Loucy (cell line): ENCODE results near the gene CHST9.

Experiments used
- H2AFZ ChIP-seq: fragments of 200-600 bp; sonication (generic); 2 replicates; pipeline ENCODE4 v1.6.0; 2016; ENCODE audit warnings: antibody characterized with exemption, mild to moderate bottlenecking, low read length, moderate library complexity
- H3F3A ChIP-seq: fragments of 200-600 bp; 2 replicates; pipeline ENCODE4 v1.6.0; 2016; ENCODE audit warnings: antibody characterized with exemption, low read depth, mild to moderate bottlenecking
- H3K27me3 ChIP-seq: fragments of 200-600 bp; sonication (generic); 2 replicates; pipeline ENCODE4 v1.6.1; 2014; ENCODE audit warnings: low read length, mild to moderate bottlenecking; ENCODE audit not compliant: insufficient read depth, poor library complexity, severe bottlenecking
- H3K36me3 ChIP-seq: fragments of 200-600 bp; sonication (generic); 2 replicates; pipeline ENCODE4 v1.6.1; 2016; ENCODE audit warnings: low read length; ENCODE audit not compliant: insufficient read depth
- H3K4me1 ChIP-seq: fragments of 200-600 bp; sonication (generic); 2 replicates; pipeline ENCODE4 v1.5.1; 2014; ENCODE audit warnings: low read length, mild to moderate bottlenecking; ENCODE audit not compliant: insufficient read depth, poor library complexity, severe bottlenecking
- H3K4me2 ChIP-seq: fragments of 200-600 bp; sonication (generic); 2 replicates; pipeline ENCODE4 v1.6.0; 2014; ENCODE audit warnings: antibody characterized with exemption, low read length, low read depth, mild to moderate bottlenecking; ENCODE audit not compliant: poor library complexity, severe bottlenecking
- H3K4me3 ChIP-seq: fragments of 200-600 bp; sonication (generic); 2 replicates; pipeline ENCODE4 v1.5.1; 2014; ENCODE audit warnings: low read length, mild to moderate bottlenecking, mixed read lengths; ENCODE audit not compliant: poor library complexity, severe bottlenecking
- H3K79me2 ChIP-seq: fragments of 200-600 bp; sonication (generic); 2 replicates; pipeline ENCODE4 v1.6.1; 2014; ENCODE audit warnings: low read length; ENCODE audit not compliant: insufficient read depth
- H3K9ac ChIP-seq: fragments of 200-600 bp; sonication (generic); 2 replicates; pipeline ENCODE4 v1.6.0; 2014; ENCODE audit warnings: mild to moderate bottlenecking, low read depth, low read length, moderate library complexity; ENCODE audit not compliant: poor library complexity, severe bottlenecking
- H3K9me2 ChIP-seq: fragments of 200-600 bp; sonication (generic); replicated peaks from 2 replicates; pipeline ENCODE4 v1.6.1; 2016; ENCODE audit warnings: low read depth, low read length, mixed read lengths
- H3K9me3 ChIP-seq: fragments of 200-600 bp; sonication (generic); 2 replicates; pipeline ENCODE4 v1.6.1; 2014; ENCODE audit warnings: mild to moderate bottlenecking, antibody characterized with exemption, low read length, low read depth; ENCODE audit not compliant: insufficient read depth
- H4K20me1 ChIP-seq: fragments of 200-600 bp; sonication (generic); 2 replicates; pipeline ENCODE4 v1.6.0; 2014; ENCODE audit warnings: antibody characterized with exemption, low read length, mild to moderate bottlenecking; ENCODE audit not compliant: insufficient read depth, poor library complexity, severe bottlenecking
- CTCF ChIP-seq: fragments of 200-600 bp; sonication (generic); conservative IDR thresholded peaks from 2 replicates; pipeline ENCODE4 v1.5.1; 2014; ENCODE audit warnings: mild to moderate bottlenecking, antibody characterized with exemption, low read length
- EZH2phosphoT487 ChIP-seq: fragments of 200-600 bp; IDR thresholded peaks from 2 replicates; pipeline ENCODE4 v1.6.1; 2018; ENCODE audit warnings: antibody characterized with exemption, mild to moderate bottlenecking, moderate library complexity, borderline replicate concordance

CHST9 gene

DNA sequence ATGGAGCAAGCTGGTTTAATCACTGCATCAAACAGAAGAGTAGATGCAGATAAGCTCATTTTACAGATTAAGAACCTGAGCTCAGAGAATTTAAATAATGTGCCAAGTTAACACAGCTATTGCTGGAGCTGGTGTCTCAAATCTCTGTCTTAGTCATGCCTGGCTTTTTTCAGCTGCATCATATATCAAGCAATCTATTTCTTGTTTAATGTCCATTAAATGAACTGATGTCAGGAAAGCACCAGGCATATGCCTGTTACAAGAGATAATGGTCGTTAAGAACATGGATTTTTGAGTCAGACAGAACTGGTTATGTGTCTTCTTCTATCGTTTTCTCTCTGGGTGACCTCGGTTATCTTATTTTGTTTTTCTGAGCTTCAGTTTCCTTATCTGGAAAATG lies 259.8 kb downstream of the CHST9 start:
- Histone ChIP-seq H2AFZ (no peak overlapping the region), H3F3A (no peaks in the 10 kb centered on the region), H3K4me1 (peaks cover 6% of the 10 kb centered on the region), H3K36me3 (no peaks in the 10 kb centered on the region), H3K4me2 (no peak overlapping the region), H3K9me3 (no peaks in the 10 kb centered on the region), H3K9me2 (no peaks in the 10 kb centered on the region), H3K27me3 (no peaks in the 10 kb centered on the region), H4K20me1 (no peaks in the 10 kb centered on the region), H3K9ac (no peak overlapping the region), H3K4me3 (no peak overlapping the region), H3K79me2 (no peaks in the 10 kb centered on the region)
- no peak for TF ChIP-seq EZH2phosphoT487
- TF ChIP-seq CTCF: no peak

- Histone ChIP-seq H3K4me2 (no peak overlapping the region), H4K20me1 (no peaks in the 10 kb centered on the region), H2AFZ (no peak overlapping the region), H3K9me2 (no peaks in the 10 kb centered on the region), H3K36me3 (no peaks in the 10 kb centered on the region), H3K9me3 (no peaks in the 10 kb centered on the region), H3K79me2 (no peaks in the 10 kb centered on the region), H3K4me1 (no peaks in the 10 kb centered on the region), H3K4me3 (no peak overlapping the region), H3K9ac (no peak overlapping the region), H3F3A (no peaks in the 10 kb centered on the region), H3K27me3 (no peaks in the 10 kb centered on the region)
- no peak for TF ChIP-seq CTCF
- no peak for TF ChIP-seq EZH2phosphoT487
Measured at GRCh38 chr18:26922313-26922712, 262.8 kb downstream of the CHST9 start.

DNA sequence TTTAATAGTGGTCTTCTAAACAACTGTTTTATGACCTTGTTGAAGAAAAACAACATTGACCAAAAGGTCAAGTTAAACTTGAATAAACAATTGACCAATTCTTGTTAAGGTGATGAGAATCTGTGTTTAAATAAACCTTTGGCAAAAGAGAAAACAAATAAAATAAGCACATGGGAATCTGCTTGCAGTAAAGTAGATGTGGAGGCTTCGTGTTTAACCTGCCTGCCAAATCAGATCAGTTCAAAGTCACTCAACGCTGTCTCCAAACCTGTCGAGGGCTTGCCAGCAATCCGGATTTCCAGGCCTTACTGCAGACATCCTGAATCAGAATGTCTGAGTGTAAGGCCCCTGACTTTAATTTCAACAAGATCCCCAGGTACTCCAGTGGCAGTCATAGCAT lies 264.5 kb downstream of the CHST9 start:
- Histone ChIP-seq H3K4me1 (no peaks in the 10 kb centered on the region), H3K9me2 (no peaks in the 10 kb centered on the region), H3K4me3 (no peak overlapping the region), H3K9ac (no peak overlapping the region), H3K36me3 (no peaks in the 10 kb centered on the region), H2AFZ (no peak overlapping the region), H3K4me2 (no peak overlapping the region), H3K9me3 (no peaks in the 10 kb centered on the region), H3K79me2 (no peaks in the 10 kb centered on the region), H3K27me3 (no peaks in the 10 kb centered on the region), H3F3A (no peaks in the 10 kb centered on the region), H4K20me1 (no peaks in the 10 kb centered on the region)
- TF ChIP-seq EZH2phosphoT487 (no peak), CTCF (no peak)
